Colonic mucosa (tissue), 4 donors: Measurements from ENCODE around the gene SPANXD. TPM values are rescaled to one million over a fixed set of nuclear protein-coding genes. Genes with fewer than 3 reads are reported as not detected.

Experiments used
- DNase-seq: peaks from one replicate; pipeline ENCODE4 v3.0.0-alpha.2; 2020
- H3K27ac ChIP-seq: fragments of 200-600 bp; one replicate; pipeline ENCODE4 v1.8.0; 2021
- H3K27me3 ChIP-seq: fragments of 200-600 bp; one replicate; pipeline ENCODE4 v1.8.0; 2021
- H3K36me3 ChIP-seq: fragments of 200-600 bp; one replicate; pipeline ENCODE4 v1.8.0; 2021
- H3K4me1 ChIP-seq: fragments of 200-600 bp; one replicate; pipeline ENCODE4 v1.8.0; 2021; ENCODE audit warnings: mild to moderate bottlenecking
- H3K4me3 ChIP-seq: fragments of 200-600 bp; one replicate; pipeline ENCODE4 v1.8.0; 2021
- H3K9ac ChIP-seq, 2 donors: one replicate each; pipeline ENCODE4 v1.7.0; 2013; ENCODE audit warnings: control low read depth in 2 of 2, low read depth in 2 of 2, low read length in 2 of 2
- H3K9me3 ChIP-seq: fragments of 200-600 bp; one replicate; pipeline ENCODE4 v1.8.0; 2021
- intact Hi-C: fragments of 100-400 bp; cut with DNase I; formaldehyde crosslinking; loops from one replicate; pipeline ENCODE4 v1.14.1; 2022
- total RNA-seq, 2 donors: library from RNA; stranded (reverse); fragmentation: NEBNext Ultra II Directional in 1 of 2; extraction: Animal tissue kit (Norgen Biotek cat#: 25700) in 1 of 2; gene quantifications; one replicate each; pipeline ENCODE4 v1.2.1, GENCODE V29; 2021
- TF ChIP-seq, protein P1 (sequence below): fragments of 200-600 bp; IDR thresholded peaks from one replicate; pipeline ENCODE4 v1.8.0; 2022; ENCODE audit warnings: antibody characterized with exemption, mild to moderate bottlenecking
- donor health status: healthy.
- donor health status: DM: no; HTN: no; CAD: no.
- donor health status: DM: no; HTN: no; CAD: no.

The SPANXD gene
- total RNA-seq, 2 donors from 2014 or later: not detected

DNA sequence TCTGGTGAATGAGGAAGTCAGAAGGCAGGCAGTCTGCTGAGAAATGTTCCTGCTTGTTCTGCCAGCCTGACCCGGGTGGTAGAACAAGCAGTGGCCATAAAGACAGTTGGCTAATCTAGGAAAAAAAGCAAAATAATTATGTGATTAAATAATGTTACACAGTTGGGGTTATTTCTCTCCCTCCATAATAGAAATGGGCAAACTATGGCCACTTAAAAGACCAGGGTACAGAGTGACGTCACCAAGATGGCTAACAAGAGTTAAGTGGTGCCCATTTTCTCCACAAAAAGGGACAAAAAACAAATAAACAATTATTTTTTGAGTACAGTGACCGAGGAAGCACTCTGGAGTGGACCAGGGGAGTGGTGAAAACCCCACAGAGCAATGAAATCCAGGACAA lies 16.1 kb upstream of the SPANXD start:
- intact Hi-C loops: no loop called here

DNA sequence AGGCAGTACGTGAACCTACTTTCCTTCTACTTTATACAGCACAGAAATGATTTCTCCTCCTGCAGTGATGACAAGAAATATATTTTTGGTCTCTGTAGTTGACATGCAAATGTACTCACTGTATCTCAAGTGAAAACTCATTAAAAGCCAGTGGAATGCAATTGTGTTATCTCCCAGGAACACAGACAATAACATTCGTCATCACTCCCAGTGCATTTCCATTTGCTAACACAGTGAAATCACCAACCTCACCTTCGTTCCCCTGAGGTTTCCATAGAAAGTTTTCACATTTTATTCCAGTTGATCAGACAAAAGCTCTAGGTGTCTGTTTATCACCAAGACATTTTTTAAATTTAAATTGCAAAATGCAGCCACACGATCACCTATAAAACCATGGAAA lies 2.5 kb upstream of the SPANXD start:
- Histone ChIP-seq H3K9me3 (no peaks in the 10 kb centered on the region), H3K4me3 (no peak overlapping the region), H3K27ac (no peak overlapping the region), H3K27me3 (no peaks in the 10 kb centered on the region), H3K4me1 (no peaks in the 10 kb centered on the region), H3K36me3 (no peaks in the 10 kb centered on the region), H3K9ac (no peak overlapping the region)
- intact Hi-C loops: no loop called here
- DNase-seq: no peak
- TF ChIP-seq, protein P1, sequence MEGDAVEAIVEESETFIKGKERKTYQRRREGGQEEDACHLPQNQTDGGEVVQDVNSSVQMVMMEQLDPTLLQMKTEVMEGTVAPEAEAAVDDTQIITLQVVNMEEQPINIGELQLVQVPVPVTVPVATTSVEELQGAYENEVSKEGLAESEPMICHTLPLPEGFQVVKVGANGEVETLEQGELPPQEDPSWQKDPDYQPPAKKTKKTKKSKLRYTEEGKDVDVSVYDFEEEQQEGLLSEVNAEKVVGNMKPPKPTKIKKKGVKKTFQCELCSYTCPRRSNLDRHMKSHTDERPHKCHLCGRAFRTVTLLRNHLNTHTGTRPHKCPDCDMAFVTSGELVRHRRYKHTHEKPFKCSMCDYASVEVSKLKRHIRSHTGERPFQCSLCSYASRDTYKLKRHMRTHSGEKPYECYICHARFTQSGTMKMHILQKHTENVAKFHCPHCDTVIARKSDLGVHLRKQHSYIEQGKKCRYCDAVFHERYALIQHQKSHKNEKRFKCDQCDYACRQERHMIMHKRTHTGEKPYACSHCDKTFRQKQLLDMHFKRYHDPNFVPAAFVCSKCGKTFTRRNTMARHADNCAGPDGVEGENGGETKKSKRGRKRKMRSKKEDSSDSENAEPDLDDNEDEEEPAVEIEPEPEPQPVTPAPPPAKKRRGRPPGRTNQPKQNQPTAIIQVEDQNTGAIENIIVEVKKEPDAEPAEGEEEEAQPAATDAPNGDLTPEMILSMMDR: no peak

More for the DNA sequence above, 16.1 kb upstream of the SPANXD start:
- no peak for DNase-seq
- Histone ChIP-seq H3K4me3 (no peak overlapping the region), H3K27ac (no peak overlapping the region), H3K4me1 (no peaks in the 10 kb centered on the region), H3K9me3 (no peaks in the 10 kb centered on the region), H3K9ac (no peak overlapping the region), H3K36me3 (no peaks in the 10 kb centered on the region), H3K27me3 (no peaks in the 10 kb centered on the region)
- TF ChIP-seq, protein P1: no peak

DNA sequence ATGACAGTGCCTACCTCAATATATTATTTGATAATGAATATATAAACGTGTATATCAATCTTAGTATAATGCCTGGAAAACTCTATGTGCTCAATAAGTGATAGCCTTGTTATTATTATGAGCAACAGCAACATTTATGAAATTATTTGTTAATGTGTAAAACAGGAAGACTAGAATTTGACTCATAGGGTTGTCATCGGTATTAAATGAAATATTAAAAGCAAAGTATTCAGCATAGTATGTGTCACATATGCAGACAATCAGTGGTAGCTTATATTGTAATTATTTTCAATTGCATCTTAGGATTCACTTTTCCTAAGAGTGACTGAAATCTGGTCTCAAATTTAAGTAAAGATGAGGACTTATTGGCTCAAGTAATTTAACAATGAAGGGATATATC lies 24.6 kb downstream of the SPANXD start:
- Histone ChIP-seq H3K27me3 (no peaks in the 10 kb centered on the region), H3K9ac (no peak overlapping the region), H3K4me1 (no peaks in the 10 kb centered on the region), H3K27ac (no peak overlapping the region), H3K36me3 (no peaks in the 10 kb centered on the region), H3K4me3 (no peak overlapping the region), H3K9me3 (no peaks in the 10 kb centered on the region)
- TF ChIP-seq, protein P1: no peak
- intact Hi-C loops: no loop called here
- DNase-seq: no peak

DNA sequence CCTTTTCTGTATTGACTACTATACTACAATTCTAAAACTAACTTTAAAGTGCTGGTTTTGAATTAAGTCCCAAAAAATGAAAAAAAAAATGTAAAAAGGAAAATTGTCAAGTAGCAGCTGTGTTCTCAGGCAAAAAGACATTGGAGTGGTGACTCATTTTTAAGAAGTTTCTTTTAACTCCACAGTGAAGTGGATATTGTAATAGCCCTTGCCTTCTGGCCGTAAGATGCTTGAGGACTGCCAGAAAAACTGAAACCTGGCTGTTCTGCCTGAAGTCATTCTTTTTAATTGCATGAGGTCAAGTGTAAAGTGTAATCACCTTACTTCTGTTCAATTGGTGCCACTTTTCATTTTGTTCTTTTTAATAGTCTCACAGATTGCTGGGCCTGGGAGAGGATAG lies 28.9 kb downstream of the SPANXD start:
- no peaks in the 10 kb centered on the region for H3K36me3 ChIP-seq
- no peak overlapping the region for H3K4me3 ChIP-seq
- no peak for DNase-seq
- intact Hi-C loops: no loop called here
- no peak overlapping the region for H3K9ac ChIP-seq
- H3K9me3 ChIP-seq: no peaks in the 10 kb centered on the region
- no peaks in the 10 kb centered on the region for H3K4me1 ChIP-seq
- H3K27me3 ChIP-seq: no peaks in the 10 kb centered on the region
- TF ChIP-seq, protein P1: no peak
- no peak overlapping the region for H3K27ac ChIP-seq

DNA sequence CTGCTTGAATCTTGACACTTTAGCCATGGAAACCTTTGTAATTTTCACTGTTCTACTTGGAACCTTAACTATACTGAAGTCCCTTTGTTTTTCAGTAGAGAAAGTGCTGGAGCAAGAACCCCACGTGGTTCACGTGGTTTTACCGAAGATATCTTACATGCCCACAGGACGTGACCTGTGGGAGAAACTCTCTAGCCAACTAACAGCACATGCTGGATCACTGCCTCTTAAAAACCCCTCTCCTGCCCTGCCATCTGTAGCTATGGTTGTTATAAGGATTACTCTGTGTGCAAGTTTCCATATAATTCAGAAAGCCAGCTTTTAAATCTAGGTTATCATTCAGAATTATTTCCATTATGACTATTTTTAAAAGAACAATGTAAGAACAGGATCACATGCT lies 30.2 kb downstream of the SPANXD start:
- Histone ChIP-seq H3K27me3 (no peaks in the 10 kb centered on the region), H3K9me3 (no peaks in the 10 kb centered on the region), H3K36me3 (no peaks in the 10 kb centered on the region), H3K4me3 (no peak overlapping the region), H3K27ac (no peak overlapping the region), H3K9ac (no peak overlapping the region), H3K4me1 (no peaks in the 10 kb centered on the region)
- TF ChIP-seq, protein P1: no peak
- intact Hi-C loops: no loop called here
- no peak for DNase-seq

DNA sequence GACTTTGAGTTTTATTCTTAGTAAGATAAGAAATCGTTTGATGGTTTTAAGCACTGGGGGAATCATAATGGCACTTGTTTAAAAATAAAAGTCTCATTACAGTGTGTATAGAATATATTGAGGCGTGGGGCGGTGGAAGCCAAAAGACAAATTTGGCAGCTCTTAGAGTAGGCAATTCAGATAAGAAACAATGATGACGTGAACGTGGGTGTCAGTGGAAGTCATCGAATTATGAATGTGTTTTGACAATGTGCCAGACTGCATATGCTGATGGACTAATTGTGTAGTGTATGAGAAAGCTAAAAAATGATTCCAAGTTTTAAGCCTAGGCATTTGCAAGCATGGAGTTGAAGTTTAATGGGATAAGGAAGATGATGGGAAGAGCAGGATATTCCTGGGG lies 35.8 kb downstream of the SPANXD start:
- H3K9ac ChIP-seq: no peak overlapping the region
- no peak overlapping the region for H3K4me3 ChIP-seq
- H3K27ac ChIP-seq: no peak overlapping the region
- intact Hi-C loops: no loop called here
- H3K4me1 ChIP-seq: no peaks in the 10 kb centered on the region
- H3K9me3 ChIP-seq: no peaks in the 10 kb centered on the region
- no peak for DNase-seq
- H3K27me3 ChIP-seq: no peaks in the 10 kb centered on the region
- TF ChIP-seq, protein P1: no peak
- H3K36me3 ChIP-seq: no peaks in the 10 kb centered on the region
